ENCODE results near the gene IGSF21.

DNA sequence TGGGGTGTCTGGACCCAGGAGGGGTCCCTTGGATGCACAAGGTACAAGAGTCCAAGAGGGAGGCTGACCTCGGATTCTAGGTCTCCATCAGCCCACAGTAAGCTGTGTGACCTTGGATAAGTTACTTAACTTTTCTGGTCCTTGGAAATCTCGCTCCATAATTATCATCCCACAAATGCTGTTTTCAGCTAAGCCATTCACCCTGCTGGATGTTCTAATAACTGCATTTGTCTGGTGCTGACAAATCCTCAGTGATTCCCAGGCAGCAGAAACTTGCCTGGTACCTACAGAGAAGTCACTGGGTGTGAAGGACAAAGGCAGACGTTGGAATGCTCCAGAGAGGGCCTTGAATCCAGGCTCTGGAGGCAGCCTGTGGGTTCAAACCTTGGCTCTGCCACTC, 89.7 kb downstream of the IGSF21 start:
- TF ChIP-seq, protein P1, sequence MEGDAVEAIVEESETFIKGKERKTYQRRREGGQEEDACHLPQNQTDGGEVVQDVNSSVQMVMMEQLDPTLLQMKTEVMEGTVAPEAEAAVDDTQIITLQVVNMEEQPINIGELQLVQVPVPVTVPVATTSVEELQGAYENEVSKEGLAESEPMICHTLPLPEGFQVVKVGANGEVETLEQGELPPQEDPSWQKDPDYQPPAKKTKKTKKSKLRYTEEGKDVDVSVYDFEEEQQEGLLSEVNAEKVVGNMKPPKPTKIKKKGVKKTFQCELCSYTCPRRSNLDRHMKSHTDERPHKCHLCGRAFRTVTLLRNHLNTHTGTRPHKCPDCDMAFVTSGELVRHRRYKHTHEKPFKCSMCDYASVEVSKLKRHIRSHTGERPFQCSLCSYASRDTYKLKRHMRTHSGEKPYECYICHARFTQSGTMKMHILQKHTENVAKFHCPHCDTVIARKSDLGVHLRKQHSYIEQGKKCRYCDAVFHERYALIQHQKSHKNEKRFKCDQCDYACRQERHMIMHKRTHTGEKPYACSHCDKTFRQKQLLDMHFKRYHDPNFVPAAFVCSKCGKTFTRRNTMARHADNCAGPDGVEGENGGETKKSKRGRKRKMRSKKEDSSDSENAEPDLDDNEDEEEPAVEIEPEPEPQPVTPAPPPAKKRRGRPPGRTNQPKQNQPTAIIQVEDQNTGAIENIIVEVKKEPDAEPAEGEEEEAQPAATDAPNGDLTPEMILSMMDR (IDR thresholded peaks at IDR 0.05) = no peak
- no peak for TF ChIP-seq POLR2A (IDR thresholded peaks at IDR 0.05)
